ENCODE results near the gene MOV10. TPM values are rescaled to one million over a fixed set of nuclear protein-coding genes. Genes with fewer than 3 reads are reported as not detected.

The MOV10 gene
- total RNA-seq, 1 donor from 2014 or later: 74.9 TPM

GRCh38 chr1:112694363-112694929, 20.0 kb downstream of the MOV10 start:
- no peak for TF ChIP-seq CTCF (conservative IDR thresholded peaks at IDR 0.05)
- peaks cover 6% of the 10 kb centered on the region for H3K36me3 Mint-ChIP-seq (ENCODE audit: low read depth)
- H3K4me1 Mint-ChIP-seq: peaks cover 3% of the 10 kb centered on the region
- no peaks in the 10 kb centered on the region for H3K9me3 Mint-ChIP-seq
- no peaks in the 10 kb centered on the region for H3K27me3 Mint-ChIP-seq (ENCODE audit: low read depth)
- H3K27ac Mint-ChIP-seq (ENCODE audit: unreplicated experiment): no peak overlapping the region
- no peak for DNase-seq (ENCODE audit: low read depth, low spot score)
- H3K4me3 Mint-ChIP-seq: no peak overlapping the region

- H3K4me3 Mint-ChIP-seq: no peak overlapping the region
- no peaks in the 10 kb centered on the region for H3K27me3 Mint-ChIP-seq (ENCODE audit: low read depth)
- no peak for DNase-seq (ENCODE audit: low read depth, low spot score)
- H3K4me1 Mint-ChIP-seq: peaks cover 11% of the 10 kb centered on the region
- TF ChIP-seq CTCF (conservative IDR thresholded peaks at IDR 0.05): no peak
- H3K36me3 Mint-ChIP-seq (ENCODE audit: low read depth): peaks cover 9% of the 10 kb centered on the region
- H3K27ac Mint-ChIP-seq (ENCODE audit: unreplicated experiment): no peak overlapping the region
- H3K9me3 Mint-ChIP-seq: no peaks in the 10 kb centered on the region
These were observed 20.8 kb downstream of the MOV10 start for GRCh38 chr1:112695276-112695675.

GRCh38 chr1:112696578-112697314, 22.3 kb downstream of the MOV10 start:
- peaks cover 11% of the 10 kb centered on the region for H3K36me3 Mint-ChIP-seq (ENCODE audit: low read depth)
- TF ChIP-seq CTCF (conservative IDR thresholded peaks at IDR 0.05): no peak
- peaks cover 4% of the 10 kb centered on the region for H3K27me3 Mint-ChIP-seq (ENCODE audit: low read depth)
- no peak overlapping the region for H3K4me3 Mint-ChIP-seq
- no peak overlapping the region for H3K27ac Mint-ChIP-seq (ENCODE audit: unreplicated experiment)
- peaks cover 23% of the 10 kb centered on the region for H3K4me1 Mint-ChIP-seq
- no peak for DNase-seq (ENCODE audit: low read depth, low spot score)
- no peaks in the 10 kb centered on the region for H3K9me3 Mint-ChIP-seq

- no peak for DNase-seq (ENCODE audit: low read depth, low spot score)
- Mint-ChIP-seq H3K27me3 (ENCODE audit: low read depth) (peaks cover 4% of the 10 kb centered on the region), H3K4me3 (no peak overlapping the region), H3K27ac (ENCODE audit: unreplicated experiment) (no peak overlapping the region), H3K36me3 (ENCODE audit: low read depth) (peaks cover 10% of the 10 kb centered on the region), H3K4me1 (peaks cover 34% of the 10 kb centered on the region), H3K9me3 (no peaks in the 10 kb centered on the region)
- TF ChIP-seq CTCF (conservative IDR thresholded peaks at IDR 0.05): no peak
These were observed 23.3 kb downstream of the MOV10 start for GRCh38 chr1:112697781-112698201.

- Mint-ChIP-seq H3K27ac (ENCODE audit: unreplicated experiment) (no peak overlapping the region), H3K27me3 (ENCODE audit: low read depth) (peaks cover 4% of the 10 kb centered on the region), H3K4me1 (peaks cover 40% of the 10 kb centered on the region), H3K9me3 (no peaks in the 10 kb centered on the region), H3K36me3 (ENCODE audit: low read depth) (peaks cover 7% of the 10 kb centered on the region), H3K4me3 (no peak overlapping the region)
- DNase-seq (ENCODE audit: low read depth, low spot score): no peak
- TF ChIP-seq CTCF (conservative IDR thresholded peaks at IDR 0.05): no peak
These were observed 24.2 kb downstream of the MOV10 start for GRCh38 chr1:112698366-112699310.

Data from neural crest cell (in vitro differentiated cells).